NCI-H2029 (cell line): Measurements from ENCODE around the gene PGD.
"Not testable (repeated sequence)": the region's sequence is repeated elsewhere in the genome, so short reads cannot be mapped to it uniquely, and the experiment has no call there.

Experiments used
- DNase-seq: peaks from one replicate; lab custom pipeline; 2025; lab: John Stamatoyannopoulos, UW

Gene PGD

DNA sequence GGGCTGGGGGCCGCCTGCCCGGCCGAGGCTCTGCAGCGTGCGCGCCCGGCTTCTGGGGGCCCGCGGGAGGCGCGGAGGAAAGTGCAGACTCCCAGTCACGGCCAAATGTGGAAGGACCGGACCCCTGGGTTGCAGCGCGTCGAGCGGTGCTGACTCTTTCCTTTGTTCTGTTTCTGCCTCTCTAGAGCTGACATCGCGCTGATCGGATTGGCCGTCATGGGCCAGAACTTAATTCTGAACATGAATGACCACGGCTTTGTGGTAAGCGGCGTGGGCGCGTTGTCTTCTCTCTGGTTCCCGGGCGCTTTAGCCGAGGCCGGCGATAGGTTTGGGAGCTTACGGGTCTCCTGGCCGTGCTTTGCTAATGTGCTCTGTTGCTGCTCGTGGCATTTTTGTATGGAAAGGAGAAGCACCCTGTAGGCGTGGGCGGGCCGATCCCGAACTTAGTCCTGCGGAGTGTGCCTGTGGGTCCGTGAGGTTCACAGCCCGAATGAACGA lies 629 bp downstream of the PGD start:
- no peak for DNase-seq

DNA sequence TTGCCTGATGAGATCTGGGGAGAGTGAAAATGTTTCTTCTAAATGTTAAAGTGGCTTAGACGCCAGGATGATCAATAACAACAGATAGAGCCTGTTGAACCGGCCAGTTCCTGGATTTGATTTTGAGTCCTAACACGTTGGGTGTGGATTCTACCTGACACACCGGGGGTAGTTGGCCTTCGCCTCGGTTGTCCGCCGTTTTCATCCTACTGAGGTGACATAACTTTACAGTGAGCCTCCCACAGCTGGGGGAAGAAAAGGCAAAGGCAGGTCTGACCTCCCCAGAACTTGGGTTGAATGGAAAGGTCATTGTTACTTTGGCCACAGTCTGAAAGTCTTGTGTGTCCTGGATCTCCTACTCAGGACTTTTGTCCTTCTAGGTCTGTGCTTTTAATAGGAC lies 1.1 kb downstream of the PGD start:
- no peak for DNase-seq

DNA sequence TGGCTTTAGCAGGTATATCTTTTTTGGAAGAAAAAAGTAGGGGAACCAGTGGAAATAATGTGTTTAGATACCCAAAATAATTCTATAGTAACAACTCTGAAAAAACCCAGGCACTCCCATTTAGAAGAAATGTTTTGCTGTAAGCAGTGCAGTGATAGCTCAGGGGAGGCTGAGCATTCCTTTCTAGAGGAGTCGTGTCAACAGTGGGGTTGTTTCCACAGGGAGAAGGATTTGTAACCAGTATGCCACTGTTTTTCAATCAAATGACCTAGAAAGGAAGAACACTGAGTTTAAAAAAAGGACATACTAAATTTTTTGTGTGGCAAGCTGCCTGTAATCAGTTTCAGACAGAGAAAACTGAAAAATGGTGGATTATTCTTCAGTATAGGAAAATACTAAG lies 2.4 kb downstream of the PGD start:
- no peak for DNase-seq

GRCh38 chr1:10402729-10403274 lies 3.9 kb downstream of the PGD start:
- no peak for DNase-seq

- DNase-seq, result no peak
Measured at GRCh38 chr1:10407201-10407600, 8.3 kb downstream of the PGD start.

DNA sequence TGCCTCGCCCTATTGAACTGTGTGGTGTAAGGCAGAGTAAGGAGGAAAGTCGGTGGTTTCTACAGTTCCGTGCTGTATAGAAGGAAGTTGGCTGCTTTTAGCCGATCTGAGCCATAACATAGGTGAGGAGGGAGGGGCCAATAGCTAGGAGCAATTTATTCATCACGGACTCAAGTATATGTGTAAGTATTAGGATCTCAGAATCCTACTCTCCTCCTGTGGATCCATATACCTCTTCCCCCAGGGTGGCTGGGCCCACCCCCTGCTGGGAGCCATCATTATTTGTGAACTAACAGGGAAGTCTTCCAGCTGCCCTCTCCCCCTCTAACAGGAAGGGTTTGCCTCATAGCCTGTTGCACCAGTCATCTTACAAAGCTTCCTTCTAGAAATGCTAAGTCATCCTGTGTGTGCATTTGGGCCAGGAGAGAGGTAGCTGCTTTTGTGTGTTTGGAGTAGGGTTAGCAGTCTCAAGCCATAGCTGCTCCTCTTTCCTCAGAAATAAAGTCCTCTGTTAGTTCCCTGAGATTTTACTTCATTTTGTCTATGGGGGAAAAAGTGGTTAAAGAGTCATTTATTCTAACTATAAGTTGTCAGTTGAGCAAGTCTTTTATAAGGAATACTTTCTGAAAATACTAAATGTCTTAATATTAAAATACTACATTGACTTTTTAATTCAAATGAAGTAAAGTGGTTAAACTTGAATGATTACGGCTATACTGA lies 16.5 kb downstream of the PGD start:
- DNase-seq, result no peak

DNA sequence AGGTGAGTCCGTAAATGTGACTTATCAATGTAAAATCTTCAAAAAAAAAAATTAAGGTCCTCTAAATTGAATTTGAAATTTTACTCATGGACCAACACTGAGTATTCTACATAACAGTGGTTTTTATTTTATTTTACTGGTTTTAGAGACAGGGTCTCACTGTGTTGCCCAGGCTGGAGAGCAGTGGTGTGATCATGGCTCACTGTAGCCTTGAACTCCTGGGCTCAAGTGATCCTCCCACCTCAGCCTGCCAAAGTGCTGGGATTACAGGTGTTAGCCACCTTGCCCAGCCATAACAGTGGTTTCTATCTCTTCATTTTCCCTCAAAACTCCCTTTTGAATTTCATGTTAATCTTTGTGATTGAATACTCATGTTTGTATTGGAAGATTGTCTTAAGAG lies 17.1 kb downstream of the PGD start:
- not testable (repeated sequence) for DNase-seq

GRCh38 chr1:10418741-10419140 lies 19.9 kb downstream of the PGD start:
- not testable (repeated sequence) for DNase-seq

DNA sequence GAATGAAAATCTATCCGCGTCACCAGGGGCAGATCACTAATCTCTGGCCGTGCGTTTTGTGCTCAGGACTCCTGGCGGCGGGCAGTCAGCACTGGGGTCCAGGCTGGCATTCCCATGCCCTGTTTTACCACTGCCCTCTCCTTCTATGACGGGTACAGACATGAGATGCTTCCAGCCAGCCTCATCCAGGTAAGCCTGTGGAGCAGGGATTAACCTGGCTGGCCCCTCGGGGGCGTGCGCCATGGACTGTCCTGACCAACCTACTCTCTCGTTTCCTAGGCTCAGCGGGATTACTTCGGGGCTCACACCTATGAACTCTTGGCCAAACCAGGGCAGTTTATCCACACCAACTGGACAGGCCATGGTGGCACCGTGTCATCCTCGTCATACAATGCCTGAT lies 20.5 kb downstream of the PGD start:
- DNase-seq, result no peak

DNA sequence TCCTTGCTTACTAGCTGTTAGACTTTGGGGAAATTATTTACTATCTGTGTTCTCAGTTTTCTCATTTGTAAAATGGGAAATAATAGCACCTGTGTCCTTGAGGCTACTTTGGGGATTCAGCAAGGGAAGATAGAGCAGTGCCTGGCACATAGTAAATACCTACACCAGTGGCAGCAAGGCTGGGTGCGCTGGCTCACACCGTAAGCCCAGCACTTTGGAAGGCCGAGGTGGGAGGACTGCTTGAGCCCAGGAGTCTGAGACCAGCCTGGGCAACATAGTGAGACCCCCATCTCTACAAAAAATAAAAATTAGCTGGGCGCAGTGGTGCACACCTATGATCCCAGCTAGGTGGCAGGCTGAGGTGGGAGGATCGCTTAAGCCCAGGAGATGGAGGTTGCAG lies 22.8 kb downstream of the PGD start:
- DNase-seq, result no peak

DNA sequence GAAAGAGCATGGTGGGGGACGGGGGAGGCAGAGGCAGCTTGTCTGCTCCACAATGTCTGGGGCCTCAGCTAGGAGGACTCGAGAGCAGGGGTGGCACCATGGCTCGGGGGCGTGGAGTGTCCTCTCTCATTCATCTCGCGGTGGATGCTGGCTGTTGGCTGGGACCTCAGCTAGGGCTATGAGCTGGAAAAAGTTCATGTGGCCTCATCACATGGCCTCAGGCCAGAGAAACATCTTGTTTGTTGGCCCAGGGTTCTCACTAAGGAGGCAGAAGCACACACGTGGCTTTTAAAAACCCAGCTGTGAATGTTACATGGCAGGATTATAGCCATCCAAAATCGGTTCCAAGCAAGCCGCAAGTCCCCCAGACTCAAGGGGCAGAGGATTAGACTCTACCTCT lies 25.2 kb downstream of the PGD start:
- DNase-seq, result no peak

DNA sequence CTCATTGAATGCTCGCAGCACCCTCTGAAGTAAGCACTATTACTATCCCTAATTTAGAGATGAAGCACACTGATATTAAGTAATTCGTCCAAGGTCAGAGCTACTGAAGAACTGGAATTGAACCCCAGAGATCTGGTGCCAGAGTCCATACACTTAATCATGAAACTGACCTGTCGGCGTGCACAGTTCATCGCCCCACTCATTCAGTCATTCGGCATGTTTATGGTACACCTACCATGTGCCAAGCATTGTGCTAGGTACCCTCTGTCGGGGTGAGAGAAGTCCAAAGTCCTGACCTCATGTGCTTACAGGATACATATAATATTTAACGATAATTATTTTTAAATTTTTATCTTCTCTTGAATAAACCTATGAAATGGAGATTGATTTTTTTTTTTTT lies 25.8 kb downstream of the PGD start:
- no peak for DNase-seq

DNA sequence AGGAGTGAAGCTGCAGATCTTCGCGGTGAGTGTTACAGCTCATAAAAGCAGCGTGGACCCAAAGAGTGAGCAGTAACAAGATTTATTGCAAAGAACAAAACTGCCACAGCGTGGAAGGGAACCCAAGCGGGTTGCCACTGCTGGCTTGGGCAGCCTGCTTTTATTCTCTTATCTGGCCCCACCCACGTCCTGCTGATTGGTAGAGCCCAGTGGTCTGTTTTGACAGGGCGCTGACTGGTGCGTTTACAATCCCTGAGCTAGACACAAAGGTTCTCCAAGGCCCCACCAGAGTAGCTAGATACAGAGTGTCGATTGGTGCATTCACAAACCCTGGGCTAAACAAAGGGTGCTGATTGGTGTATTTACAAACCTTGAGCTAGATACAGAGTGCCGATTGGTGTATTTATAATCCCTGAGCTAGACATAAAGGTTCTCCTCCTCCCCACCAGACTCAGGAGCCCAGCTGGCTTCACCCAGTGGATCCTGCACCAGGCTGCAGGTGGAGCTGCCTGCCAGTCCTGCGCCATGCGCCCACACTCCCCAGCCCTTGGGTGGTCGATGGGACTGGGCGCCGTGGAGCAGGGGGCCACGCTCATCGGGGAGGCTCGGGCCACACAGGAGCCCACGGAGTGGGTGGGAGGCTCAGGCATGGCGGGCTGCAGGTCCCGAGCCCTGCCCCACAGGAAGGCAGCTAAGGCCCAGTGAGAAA lies 27.1 kb downstream of the PGD start:
- not testable (repeated sequence) for DNase-seq

- DNase-seq, result not testable (repeated sequence)
Measured at GRCh38 chr1:10426535-10426848, 27.6 kb downstream of the PGD start.

DNA sequence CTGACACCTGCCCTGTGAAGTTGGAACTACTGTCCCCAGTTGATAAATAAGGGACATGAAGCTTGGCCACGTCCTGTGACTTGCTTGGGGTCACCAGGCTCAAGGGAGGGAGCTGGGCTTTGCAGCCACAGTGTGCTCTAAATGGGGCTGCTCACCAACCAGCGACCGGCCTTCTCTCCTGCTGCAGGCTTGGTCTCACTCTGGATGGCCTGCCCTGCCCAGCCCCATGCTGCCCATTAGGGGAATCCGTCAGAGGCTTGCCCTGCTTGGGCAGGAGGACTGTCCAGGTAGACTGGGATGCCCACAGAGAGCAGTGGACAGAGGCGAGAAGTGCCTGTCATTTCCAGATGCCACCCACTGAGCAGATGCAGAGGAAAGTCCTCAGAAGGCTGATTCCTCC lies 30.1 kb downstream of the PGD start:
- DNase-seq, result no peak

GRCh38 chr1:10429868-10430215 lies 31.0 kb downstream of the PGD start:
- no peak for DNase-seq

DNA sequence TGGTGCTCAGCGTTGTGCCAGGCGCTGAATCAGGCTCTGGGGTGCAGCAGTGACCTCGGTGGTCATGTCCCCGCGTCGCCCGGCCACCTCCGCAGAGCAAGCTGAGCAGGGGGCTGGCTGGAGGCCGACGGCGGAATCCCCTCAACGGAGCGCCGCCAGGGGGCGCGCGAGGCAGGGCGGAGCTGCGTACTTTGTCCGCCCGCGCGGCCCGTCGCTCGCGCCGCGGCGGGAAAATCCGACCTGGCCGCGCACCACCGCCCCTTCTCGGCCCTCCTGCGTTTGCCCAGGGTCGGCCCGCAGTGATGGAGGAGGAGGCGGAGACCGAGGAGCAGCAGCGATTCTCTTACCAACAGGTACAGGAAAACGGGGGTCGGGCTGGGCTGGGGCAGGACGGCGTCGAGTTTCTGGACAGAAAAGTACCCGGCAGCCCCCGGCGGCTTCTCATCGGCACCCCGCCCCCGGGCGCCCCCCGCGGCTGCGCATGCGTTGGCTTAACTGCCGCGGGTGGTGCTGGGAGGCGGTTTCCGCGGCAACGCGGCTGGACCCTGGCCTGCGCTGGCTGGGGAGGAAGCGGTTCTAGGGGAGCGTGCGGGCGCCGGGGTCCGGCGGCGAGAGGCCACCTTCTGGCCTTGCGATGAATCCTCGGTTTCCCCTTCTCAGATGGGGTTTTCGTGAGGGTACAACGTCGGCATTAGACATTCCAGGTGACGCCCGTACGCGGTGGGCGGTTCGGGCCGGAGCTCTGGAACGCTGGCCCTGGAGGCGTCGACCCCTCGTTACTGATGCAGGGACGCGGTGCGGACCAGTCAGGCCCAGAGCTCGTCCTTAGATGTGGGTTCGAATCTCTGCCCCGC lies 31.6 kb downstream of the PGD start, which contains the start of gene CENPS:
TSS of gene CENPS (plus strand) at position 218 of the 854 bp plus-strand sequence. CDS start at position 303, 85 bp downstream.
- peak; percentile 71 for DNase-seq

DNA sequence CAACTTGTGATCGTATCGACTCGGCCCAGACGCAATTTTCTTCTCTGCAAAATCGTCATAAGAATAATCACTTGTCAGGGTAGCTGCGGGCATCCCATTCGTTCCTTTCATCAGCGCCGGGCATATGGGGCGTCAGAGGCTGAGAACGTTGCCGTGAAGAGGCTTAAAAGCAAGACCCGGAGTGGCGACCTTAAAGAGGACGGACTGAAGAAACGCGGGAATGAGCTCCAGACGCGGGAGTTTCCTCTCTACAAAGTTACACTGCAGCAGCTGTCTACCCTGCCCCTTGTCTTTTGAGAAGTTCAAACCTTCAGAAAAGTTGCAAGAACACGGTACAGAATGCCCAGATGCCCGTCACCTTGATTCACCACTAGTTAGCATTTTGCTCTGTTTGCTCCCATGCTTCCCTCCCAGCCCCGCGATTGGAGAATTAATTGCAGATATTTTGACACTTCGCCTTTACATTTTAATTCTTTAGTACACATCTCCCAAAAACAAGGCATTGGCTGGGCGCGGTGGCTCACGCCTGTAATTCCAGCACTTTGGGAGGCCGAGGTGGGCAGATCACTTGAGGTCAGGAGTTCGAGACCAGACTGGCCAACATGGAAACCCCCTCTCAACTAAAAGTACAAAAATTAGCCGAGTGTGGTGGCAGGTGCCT lies 32.3 kb downstream of the PGD start:
- DNase-seq, result peak; percentile 21

DNA sequence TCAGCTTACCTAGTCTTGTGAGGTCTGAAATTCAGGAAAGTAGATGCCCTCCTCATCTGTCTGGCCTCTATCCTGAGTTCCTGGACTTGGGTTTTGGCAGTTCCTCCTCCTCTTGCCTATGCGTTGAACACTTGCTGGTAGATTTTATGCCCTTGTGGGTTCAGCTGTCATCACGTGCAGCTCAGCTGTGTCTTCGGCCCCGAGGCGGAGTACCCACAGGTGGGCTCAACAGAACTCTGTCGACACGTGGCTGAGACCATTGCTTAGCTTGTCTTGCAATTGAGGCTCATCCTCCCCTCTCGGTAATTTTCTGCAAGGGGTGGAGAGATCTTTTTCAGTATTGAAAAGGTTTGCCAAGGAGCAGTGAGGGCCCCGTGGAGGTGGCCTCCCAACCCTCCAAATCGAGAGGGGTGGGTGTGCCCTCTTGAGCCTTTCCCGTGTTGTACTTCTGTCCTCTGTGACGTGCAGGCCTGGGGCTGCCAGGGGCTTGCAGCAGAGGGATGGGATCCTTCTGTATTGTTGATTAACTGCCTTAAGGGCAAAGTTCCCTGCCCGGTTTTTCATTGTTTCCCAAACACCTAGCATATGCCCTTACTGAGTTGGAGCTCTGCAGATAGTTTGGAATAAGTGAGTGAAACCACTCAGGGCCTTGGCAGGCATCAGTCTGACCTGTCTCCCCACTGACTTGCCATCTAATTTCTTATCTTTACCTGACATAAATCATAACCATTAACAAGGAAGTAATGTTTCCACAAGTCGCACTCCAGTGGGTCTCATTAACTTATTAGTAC lies 34.2 kb downstream of the PGD start:
- no peak for DNase-seq

GRCh38 chr1:10433790-10434189 lies 34.9 kb downstream of the PGD start:
- no peak for DNase-seq

GRCh38 chr1:10434590-10434989 lies 35.7 kb downstream of the PGD start:
- no peak for DNase-seq
